ENCODE data around the gene CD40LG.

DNA sequence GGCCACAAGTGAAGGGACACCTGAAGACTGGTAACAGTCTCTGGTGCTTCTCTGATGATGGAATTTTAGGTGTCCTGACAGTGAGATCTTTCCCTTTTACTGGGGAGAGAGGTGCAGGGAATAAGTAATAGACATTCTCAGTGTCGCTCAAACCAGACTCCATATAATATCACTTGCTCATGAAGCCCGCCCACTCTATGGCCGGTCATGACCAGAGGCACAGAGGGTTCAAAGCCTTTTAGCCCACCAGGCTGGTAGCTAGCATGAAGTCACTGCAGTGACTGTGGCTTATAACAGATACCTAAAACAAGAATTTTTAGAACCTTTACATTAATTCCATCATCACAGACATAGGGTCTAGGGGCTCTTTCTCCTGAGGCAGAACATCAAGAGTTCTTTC, 2.9 kb downstream of the CD40LG start:
- TF ChIP-seq POLR2A (IDR thresholded peaks at IDR 0.05; ENCODE audit: extremely low read depth, insufficient read length) = no peak
- TF ChIP-seq, protein P1, sequence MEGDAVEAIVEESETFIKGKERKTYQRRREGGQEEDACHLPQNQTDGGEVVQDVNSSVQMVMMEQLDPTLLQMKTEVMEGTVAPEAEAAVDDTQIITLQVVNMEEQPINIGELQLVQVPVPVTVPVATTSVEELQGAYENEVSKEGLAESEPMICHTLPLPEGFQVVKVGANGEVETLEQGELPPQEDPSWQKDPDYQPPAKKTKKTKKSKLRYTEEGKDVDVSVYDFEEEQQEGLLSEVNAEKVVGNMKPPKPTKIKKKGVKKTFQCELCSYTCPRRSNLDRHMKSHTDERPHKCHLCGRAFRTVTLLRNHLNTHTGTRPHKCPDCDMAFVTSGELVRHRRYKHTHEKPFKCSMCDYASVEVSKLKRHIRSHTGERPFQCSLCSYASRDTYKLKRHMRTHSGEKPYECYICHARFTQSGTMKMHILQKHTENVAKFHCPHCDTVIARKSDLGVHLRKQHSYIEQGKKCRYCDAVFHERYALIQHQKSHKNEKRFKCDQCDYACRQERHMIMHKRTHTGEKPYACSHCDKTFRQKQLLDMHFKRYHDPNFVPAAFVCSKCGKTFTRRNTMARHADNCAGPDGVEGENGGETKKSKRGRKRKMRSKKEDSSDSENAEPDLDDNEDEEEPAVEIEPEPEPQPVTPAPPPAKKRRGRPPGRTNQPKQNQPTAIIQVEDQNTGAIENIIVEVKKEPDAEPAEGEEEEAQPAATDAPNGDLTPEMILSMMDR (IDR thresholded peaks at IDR 0.05; ENCODE audit: low read depth, low read length) = no peak
